Measurements from ENCODE around the gene BAZ1A. TPM values are rescaled to one million over a fixed set of nuclear protein-coding genes. Genes with fewer than 3 reads are reported as not detected.
A peak's percentile ranks its signal among the peaks of the same experiment; 100 is the strongest.
"Not testable (repeated sequence)": the region's sequence is repeated elsewhere in the genome, so short reads cannot be mapped to it uniquely, and the experiment has no call there.

The BAZ1A gene
- total RNA-seq, 1 experiment from 2014 or later, result 10.3 TPM

GRCh38 chr14:34858765-34859164 is 16.4 kb downstream of the BAZ1A start:
- DNase-seq (ENCODE audit: low read depth), result no peak
- in situ Hi-C loops (cut with HindIII; ENCODE audit: low pct_unique_long_range_greater_than_20kb, low sequenced_read_pairs), result no loop called here

GRCh38 chr14:34857689-34858449 is 17.3 kb downstream of the BAZ1A start:
- in situ Hi-C loops (cut with HindIII; ENCODE audit: low pct_unique_long_range_greater_than_20kb, low sequenced_read_pairs), result no loop called here
- DNase-seq (ENCODE audit: low read depth), result no peak

- in situ Hi-C loops (cut with HindIII; ENCODE audit: low pct_unique_long_range_greater_than_20kb, low sequenced_read_pairs), result no loop called here
- DNase-seq (ENCODE audit: low read depth), result no peak
These were observed 22.1 kb downstream of the BAZ1A start for GRCh38 chr14:34853041-34853440.

- DNase-seq (ENCODE audit: low read depth), result no peak
- in situ Hi-C loops (cut with HindIII; ENCODE audit: low pct_unique_long_range_greater_than_20kb, low sequenced_read_pairs), result no loop called here
These were observed 23.8 kb downstream of the BAZ1A start for GRCh38 chr14:34851395-34851794.

- DNase-seq (ENCODE audit: low read depth), result no peak
- in situ Hi-C loops (cut with HindIII; ENCODE audit: low pct_unique_long_range_greater_than_20kb, low sequenced_read_pairs), result no loop called here
These were observed 29.3 kb downstream of the BAZ1A start for GRCh38 chr14:34845869-34846268.

- in situ Hi-C loops (cut with HindIII; ENCODE audit: low pct_unique_long_range_greater_than_20kb, low sequenced_read_pairs), result no loop called here
- peak; percentile 90 for DNase-seq (ENCODE audit: low read depth)
These were observed 32.1 kb downstream of the BAZ1A start for GRCh38 chr14:34843011-34843554.

- in situ Hi-C loops (cut with HindIII; ENCODE audit: low pct_unique_long_range_greater_than_20kb, low sequenced_read_pairs), result no loop called here
- no peak for DNase-seq (ENCODE audit: low read depth)
These were observed 37.3 kb downstream of the BAZ1A start for GRCh38 chr14:34837801-34838322.

GRCh38 chr14:34835312-34835711 is 39.8 kb downstream of the BAZ1A start:
- DNase-seq (ENCODE audit: low read depth), result no peak
- in situ Hi-C loops (cut with HindIII; ENCODE audit: low pct_unique_long_range_greater_than_20kb, low sequenced_read_pairs), result no loop called here

GRCh38 chr14:34833549-34834523 is 41.3 kb downstream of the BAZ1A start:
- in situ Hi-C loops (cut with HindIII; ENCODE audit: low pct_unique_long_range_greater_than_20kb, low sequenced_read_pairs), result no loop called here
- DNase-seq (ENCODE audit: low read depth), result no peak

- in situ Hi-C loops (cut with HindIII; ENCODE audit: low pct_unique_long_range_greater_than_20kb, low sequenced_read_pairs), result no loop called here
- DNase-seq (ENCODE audit: low read depth), result no peak
These were observed 48.5 kb downstream of the BAZ1A start for GRCh38 chr14:34826661-34827060.

- in situ Hi-C loops (cut with HindIII; ENCODE audit: low pct_unique_long_range_greater_than_20kb, low sequenced_read_pairs), result no loop called here
- no peak for DNase-seq (ENCODE audit: low read depth)
These were observed 50.3 kb downstream of the BAZ1A start for GRCh38 chr14:34824826-34825225.

GRCh38 chr14:34824256-34824655 is 50.9 kb downstream of the BAZ1A start:
- in situ Hi-C loops (cut with HindIII; ENCODE audit: low pct_unique_long_range_greater_than_20kb, low sequenced_read_pairs), result no loop called here
- DNase-seq (ENCODE audit: low read depth), result no peak

- no peak for DNase-seq (ENCODE audit: low read depth)
- in situ Hi-C loops (cut with HindIII; ENCODE audit: low pct_unique_long_range_greater_than_20kb, low sequenced_read_pairs), result no loop called here
These were observed 57.4 kb downstream of the BAZ1A start for GRCh38 chr14:34817768-34818167.

- no peak for DNase-seq (ENCODE audit: low read depth)
- in situ Hi-C loops (cut with HindIII; ENCODE audit: low pct_unique_long_range_greater_than_20kb, low sequenced_read_pairs), result no loop called here
These were observed 65.1 kb downstream of the BAZ1A start for GRCh38 chr14:34810028-34810427.

GRCh38 chr14:34806257-34806656 is 68.9 kb downstream of the BAZ1A start:
- in situ Hi-C loops (cut with HindIII; ENCODE audit: low pct_unique_long_range_greater_than_20kb, low sequenced_read_pairs), result no loop called here
- no peak for DNase-seq (ENCODE audit: low read depth)

- DNase-seq (ENCODE audit: low read depth), result no peak
- in situ Hi-C loops (cut with HindIII; ENCODE audit: low pct_unique_long_range_greater_than_20kb, low sequenced_read_pairs), result no loop called here
These were observed 70.2 kb downstream of the BAZ1A start for GRCh38 chr14:34804933-34805332.

- in situ Hi-C loops (cut with HindIII; ENCODE audit: low pct_unique_long_range_greater_than_20kb, low sequenced_read_pairs); DNase-seq (ENCODE audit: low read depth): not testable (repeated sequence)
These were observed 76.3 kb downstream of the BAZ1A start for GRCh38 chr14:34798861-34799260.

- in situ Hi-C loops (cut with HindIII; ENCODE audit: low pct_unique_long_range_greater_than_20kb, low sequenced_read_pairs), result no loop called here
- DNase-seq (ENCODE audit: low read depth), result no peak
These were observed 77.2 kb downstream of the BAZ1A start for GRCh38 chr14:34797747-34798583.
